HS-27A (cell line): ENCODE results near the gene PRRT1B.

Experiments
- DNase-seq: peaks from one replicate; pipeline ENCODE4 v3.0.0-alpha.2; 2012; ENCODE audit warnings: low read depth, missing footprints

Gene PRRT1B

DNA sequence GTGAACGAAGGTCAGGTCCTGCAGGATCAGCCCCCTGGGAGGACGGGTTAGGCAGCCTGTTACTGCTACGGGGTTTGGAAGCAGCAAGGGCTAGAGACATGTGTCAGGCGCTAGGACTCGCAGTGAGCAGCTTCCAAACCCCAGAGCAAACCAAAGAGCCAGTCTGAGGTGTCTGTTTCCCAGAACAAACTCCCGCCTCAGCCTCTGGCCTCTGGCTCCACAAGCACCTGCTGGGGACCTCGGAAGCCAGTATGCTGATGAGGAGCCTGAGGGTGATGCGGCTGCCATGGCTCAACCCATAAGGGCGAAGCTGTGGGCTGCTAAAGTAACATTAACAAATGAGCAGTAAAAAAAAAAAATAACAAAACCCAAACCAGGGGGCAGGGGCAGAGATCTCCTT, 35.0 kb downstream of the PRRT1B start:
- DNase-seq = no peak

DNA sequence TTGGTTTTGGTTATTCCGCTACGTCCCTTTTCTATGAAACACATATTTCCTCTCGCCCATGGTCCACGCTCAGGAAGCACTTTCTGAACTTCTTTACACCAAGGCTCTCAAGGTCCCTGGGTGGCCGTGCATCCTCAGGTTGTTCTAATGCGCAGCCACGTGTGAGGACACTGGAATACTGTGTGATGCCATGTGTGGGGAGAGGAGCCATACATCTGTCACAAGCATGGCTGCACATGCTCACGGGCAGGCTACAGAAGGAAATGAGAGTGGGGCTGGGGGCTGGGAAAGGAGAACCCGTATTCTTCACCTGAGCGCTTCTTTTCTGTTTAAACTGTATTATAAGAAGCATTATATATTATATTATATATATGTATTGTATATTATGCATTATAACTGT, 36.7 kb downstream of the PRRT1B start:
- no peak for DNase-seq

DNA sequence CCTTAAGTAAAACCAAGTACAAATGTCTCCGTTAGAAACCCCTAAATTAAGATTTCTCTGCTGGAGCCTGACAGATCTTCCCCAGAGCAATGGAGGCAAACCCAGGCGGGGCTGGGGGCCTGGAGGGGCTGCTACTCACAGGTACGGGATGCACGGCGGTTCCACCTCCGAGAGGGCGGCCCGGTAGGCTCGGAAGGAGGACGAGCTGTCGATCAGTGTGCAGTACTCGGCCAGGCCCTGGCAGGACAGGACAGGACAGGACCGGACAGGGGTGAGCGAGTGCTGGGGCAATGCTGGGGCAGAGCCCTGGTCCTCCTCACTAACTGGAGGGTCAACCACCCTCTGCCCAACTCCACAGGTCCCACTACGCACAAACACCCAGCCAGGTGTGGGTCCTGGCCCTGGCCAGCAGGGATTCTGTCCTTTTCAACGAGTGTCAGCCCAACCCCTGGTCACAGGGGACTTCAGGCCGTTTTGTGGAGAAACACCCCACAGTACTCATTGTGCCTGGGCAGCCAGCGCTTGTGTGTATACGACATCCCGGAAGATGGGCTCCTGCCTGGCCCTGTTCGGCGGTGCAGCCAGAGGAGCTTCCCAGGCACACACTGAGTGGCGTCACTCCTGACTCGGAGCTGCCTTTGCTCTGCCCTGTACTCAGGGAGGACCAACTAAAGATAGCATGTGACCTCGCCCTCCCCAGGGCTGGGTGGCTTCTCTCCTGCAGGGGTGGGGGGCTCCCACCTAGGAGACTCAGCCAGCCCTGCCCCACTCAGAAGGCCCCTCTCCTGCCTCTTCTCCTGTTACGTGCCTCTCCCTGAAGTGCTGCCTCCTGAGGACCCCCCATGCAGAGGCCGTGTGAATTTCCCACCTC, 37.4 kb downstream of the PRRT1B start:
- DNase-seq = no peak

DNA sequence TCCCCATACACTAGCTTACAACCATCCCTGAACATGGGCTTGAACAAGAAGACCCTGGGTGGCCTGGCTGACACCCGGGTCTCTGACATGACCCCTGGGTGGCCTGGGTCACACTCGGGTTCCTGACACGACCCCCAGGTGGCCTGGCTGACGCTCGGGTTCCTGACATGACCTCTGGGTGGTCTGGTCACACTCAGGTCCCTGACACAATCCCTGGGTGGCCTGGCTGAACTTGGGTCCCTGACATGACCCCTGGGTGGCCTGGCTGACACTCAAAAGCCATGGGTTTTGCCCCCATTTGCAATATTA, 38.0 kb downstream of the PRRT1B start:
- DNase-seq = no peak

DNA sequence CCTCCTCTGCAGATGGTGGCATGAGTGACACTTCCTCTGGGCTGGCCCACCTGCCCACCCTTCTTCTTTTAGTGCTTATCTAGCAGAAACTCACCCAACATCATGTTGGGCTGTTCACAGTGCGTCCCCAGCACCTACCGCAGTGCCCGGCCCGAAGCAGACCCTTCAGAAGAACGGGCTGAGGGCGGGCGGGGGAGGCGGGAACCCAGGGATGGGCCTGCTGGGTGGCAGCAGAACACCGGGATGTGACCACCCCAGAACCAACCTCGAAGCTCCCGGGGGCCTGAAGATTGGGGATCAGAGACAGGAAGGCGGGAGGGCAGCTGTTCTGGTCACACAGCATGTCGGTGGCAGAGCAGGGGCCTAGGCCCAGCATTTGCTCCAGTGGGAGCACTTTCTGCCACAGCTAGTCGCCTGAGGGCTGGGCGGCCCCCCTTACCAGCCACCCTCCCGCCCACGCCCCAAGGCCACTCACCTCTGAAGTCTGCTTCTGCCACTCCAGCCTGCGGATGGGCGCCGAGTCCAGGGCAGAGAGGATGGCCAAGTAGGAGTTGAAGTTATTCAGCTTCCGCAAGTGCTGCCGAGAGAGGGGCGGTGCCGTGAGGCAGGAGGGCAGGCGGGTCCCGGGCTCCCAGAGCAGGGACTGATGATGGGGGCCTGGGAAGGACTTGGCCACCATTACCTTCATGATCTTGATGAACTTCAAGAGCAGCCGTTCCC, 38.7 kb downstream of the PRRT1B start:
- no peak for DNase-seq

DNA sequence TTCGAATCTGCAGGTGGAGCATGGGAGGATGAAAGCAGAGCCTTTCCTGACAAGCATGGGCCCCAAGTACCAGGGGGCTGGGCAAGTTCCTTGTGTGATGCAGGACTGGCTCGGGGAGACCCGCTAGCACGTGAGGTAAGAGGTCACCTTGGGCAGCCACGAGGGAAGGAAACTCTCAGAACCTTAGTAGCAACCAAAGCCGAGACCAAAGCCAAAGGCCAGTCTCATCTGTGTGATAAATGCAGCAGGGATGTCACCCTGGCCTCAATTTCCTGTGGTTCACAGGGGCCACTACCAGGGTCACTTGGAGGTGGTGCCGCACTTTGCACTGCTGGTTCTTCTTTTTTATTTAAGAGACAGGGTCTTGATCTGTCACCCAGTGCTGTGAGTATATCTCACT, 39.5 kb downstream of the PRRT1B start:
- DNase-seq = no peak

DNA sequence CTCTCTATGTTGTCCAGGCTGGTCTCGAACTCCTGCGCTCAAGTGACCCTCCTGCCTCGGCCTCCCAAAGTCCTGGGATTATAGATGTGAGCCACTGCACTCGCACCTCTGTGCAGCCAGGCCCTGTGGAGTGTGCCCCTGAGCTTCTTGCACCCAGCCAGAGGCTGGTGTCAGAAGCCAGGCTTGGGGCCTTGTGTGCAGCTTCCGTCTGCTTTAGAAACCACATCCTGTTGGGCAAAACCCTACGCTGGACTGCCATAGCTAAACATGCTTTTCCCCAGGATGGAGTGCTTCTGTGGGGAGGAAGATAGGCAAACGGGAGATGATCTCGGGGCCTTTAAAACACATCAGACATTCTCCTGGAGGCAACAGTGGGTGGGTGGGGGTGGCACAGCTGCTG, 40.1 kb downstream of the PRRT1B start:
- DNase-seq = no peak

DNA sequence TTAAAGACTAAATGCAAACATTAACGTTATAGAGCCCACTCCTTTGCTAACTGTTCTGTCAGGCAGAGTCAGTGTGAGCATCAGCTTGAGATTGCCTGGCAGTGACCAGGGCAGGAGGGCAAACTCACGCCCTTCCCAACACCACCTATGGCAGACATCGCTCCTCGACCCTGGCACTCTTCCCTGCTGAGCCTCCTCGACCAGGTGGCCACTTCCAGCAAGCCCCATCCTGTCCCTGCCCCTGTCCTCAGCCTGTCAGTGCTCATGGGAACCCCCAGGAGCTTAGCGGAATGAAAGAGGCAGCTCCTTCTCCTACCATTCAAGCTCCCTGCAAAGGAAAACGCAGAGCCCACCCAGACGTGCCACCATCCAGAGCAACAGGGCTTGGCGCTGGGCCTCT, 42.0 kb downstream of the PRRT1B start:
- no peak for DNase-seq

DNA sequence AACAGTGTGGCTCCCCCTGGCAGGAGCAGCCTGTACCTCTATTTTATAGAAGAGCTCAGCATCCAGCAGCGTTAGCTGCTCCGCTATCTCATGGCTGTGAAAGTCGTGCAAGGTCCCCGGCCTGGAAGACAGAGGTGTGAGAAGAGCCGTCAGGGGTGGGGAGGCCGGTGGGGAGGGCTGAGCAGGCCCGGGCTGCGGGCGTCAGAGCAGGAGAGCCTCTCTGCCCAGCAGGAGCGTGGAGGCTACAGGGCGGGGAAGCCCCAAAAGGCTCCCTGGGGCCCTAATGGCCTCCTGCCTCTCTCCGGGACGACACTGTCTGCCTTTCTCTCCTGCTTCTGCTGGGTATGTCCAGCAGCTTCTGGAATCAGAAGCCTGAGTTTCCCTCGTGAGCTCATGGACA, 42.6 kb downstream of the PRRT1B start:
- no peak for DNase-seq

DNA sequence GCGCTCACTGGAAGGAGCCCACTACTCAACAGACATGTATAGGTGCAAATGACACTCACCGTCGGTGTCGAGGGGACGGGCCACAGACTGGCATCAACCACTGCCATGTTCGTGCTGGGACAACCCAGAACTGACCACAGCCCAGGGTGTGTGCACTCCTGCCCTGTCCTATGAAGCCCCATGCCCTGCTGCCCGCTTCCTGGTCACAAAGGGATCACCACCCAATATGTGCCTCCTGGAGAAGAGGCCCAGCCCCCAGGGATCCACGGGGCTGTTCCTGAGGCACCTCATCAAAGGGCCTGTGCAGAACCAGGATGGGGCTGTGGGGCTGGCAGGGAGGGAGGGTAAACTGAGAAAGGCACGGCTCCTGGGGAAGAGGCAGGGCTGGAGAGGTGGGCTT, 43.1 kb downstream of the PRRT1B start:
- DNase-seq = no peak

DNA sequence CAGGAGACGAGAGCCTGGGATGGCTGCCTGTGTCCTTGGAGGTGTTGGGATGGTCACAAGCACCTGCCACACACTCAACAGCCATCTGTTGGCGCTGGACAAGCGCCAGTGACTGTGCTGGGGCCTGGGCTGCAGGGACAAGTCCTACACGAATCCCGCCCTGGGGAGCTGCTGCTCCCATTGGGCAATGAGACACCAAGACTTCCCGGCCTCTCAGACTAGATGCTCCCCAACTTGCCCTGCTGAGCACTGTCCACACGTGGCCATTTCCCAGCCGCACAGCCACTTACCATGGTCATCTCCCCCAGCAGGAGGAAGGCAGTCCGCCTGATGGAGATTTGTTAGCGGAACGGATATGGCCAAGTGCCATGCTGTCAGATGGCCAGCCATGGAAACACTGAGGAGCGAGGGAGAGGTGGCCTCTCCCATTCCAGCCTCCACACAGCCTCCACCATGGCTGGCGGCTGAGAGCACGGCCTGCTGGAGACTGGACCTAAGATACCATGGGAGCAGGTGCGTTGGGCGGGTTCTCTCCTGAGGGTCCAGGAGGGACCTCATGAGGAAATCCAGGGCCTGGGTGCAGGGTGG, 43.9 kb downstream of the PRRT1B start:
- DNase-seq = no peak

DNA sequence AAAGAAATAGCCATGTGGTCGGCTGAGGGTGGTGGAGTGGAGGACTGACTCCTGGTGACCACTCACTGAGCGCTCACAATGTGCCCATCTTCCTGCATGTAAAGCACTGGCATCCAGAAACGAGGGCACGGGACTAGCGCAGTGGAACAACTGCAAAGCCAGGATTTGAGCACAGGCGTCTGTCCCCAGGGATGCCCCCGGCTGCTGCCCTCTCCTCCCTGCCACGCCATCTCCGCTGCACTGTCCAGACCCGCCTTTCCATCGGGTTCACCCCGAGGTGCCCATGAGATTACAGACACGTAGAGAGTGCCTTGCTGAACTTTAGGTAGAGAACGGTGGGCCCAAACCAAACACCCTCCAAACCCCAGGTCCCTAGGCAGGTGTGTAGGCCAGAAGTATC, 44.7 kb downstream of the PRRT1B start:
- DNase-seq = no peak

DNA sequence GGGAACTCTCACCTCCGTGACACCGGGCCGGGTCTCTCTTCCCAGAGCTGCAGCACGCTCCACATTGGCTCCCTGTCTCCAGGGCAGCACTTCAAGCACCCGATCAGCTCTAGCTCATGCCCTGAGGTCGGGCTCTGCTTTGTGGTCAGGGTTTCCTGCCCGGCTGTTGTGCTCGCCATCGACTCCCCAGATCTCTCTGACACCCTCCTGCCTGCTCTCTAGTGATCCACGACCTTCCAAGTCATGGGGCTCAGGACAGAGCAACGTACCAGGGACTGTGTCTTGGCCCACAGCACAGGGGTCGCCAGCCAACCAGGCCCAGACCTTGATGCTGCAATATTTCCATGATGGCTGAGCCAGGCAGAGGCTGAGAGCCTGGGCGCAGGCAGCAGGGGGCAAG, 45.1 kb downstream of the PRRT1B start:
- DNase-seq = no peak

DNA sequence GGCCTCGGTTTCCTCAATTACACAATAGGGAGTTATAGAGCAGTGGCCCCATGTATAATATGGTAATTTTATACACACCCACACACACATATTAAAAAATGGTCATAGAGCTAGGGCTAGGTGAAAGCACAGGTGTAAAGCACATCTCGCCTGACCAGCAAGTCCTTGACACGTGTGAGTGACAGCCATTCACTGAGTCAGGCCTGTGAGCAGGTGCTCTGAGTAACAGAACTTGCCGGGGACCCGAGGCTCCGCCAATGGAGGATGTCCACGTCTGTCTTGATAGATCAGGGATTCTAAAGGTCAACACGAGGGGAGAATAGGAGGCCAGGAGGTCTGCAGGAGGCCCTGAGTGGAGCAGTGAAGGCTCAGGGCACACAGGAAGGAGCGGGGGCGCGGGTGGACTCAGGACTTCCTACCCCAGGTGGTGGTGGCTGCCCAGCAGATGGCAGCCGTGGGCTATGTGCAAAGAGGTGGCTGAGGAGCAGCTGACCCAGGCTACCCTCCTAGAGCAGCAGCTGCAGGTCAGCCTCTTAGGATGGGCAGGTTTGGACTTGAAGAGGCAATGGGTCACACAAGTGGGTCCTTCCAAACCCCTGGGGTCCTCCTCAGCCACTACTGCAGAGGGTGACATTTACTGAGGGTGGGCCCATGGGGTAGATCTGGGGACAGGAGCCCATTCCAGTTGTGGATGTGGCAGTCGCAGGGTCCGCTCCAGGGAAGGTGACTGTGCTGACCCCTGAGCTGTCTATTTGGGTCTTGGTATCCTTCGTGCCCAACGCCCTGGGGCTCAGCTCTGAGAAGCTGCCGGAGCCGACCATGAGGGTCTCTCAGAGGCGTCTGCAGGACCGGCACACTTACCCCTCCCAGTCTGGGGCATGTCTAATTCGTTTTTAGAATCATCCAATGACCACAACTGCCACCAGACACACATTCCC, 45.9 kb downstream of the PRRT1B start:
- peak; percentile 17 for DNase-seq

DNA sequence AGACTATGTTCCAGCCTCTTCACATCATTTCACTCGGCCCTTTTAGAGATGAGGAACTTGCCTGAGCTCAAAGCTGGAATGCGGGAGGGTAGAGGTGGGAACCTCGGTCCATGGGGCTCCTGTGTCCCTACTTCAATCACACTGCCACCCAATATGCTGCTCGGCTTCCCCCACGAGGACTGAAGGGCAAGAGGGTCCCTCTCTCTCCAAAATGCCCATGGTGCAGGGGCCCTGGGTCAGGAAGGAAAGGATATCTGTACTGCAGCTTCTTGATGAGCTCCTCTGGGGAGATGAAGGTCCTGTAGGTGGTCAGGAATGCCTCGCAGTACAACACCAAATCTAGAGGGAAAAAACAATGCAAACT, 46.5 kb downstream of the PRRT1B start:
- DNase-seq = no peak

DNA sequence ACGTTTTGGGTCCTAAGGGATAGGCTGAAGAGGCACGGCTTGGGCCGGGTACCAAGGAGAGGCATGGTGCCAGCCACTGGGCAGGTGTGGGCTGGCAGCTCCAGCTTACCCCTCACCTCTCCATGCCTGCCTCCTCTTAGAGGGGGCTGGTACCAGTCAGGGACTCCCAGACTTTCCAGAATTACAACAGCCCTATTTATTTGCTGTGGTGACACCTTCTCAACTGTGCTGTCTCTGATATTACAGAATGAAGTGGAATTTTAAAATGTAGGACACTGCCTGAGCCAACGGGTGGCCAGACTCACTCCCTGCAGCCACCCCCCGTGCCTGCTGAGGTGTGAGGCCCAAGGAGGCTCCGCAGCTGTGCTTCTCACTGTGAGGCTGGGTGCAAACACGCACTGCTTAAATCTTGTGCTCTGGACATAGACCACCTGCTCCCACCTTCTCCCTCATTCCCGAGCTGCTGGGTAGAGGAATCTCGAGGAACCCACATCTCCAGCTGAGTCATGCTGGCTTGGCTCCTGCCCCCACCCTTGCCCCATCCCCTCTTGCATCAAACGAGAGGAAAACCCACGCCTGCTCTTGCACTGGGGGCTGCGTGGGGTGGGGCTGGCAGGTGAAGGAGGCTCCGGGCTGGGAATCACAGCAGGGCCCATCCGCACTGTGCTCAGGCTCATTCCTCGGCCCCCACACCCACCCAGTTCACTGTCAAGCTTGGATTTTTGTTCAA, 47.9 kb downstream of the PRRT1B start:
- DNase-seq = no peak

DNA sequence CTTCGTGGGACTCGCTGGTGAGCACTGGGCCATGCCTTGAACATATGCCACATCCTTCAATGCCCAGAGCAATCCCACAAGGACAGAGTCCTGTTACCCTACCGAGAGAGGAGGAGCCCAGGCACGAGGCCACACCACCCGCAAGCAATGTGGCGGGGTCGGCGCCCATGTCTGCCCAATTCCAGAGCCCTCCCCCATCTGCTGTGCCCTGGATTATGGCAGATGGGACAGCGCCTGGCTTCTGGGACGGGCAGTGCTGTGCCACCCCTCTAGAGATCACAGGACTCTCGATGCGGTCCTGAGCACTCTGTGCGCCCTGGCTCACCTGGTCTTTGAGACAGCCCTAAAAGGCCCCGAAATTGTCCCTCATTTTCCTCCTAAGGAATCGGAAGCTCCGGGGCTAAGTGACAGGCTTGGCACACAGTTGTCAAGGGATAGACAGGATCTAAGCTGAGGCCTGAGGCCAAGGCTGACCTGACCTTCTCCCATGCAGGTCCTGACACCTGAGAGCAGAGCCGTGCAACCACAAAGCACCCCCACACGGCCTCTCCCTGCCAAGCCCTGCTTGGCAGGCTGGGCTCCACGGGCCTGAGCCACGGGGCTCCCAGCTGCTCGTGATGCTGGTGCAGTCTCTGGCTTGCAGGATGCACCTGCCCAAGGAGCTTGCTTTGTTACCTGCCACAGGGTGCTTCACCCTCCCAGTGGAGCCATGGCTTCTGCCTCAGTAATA, 48.8 kb downstream of the PRRT1B start:
- no peak for DNase-seq

DNA sequence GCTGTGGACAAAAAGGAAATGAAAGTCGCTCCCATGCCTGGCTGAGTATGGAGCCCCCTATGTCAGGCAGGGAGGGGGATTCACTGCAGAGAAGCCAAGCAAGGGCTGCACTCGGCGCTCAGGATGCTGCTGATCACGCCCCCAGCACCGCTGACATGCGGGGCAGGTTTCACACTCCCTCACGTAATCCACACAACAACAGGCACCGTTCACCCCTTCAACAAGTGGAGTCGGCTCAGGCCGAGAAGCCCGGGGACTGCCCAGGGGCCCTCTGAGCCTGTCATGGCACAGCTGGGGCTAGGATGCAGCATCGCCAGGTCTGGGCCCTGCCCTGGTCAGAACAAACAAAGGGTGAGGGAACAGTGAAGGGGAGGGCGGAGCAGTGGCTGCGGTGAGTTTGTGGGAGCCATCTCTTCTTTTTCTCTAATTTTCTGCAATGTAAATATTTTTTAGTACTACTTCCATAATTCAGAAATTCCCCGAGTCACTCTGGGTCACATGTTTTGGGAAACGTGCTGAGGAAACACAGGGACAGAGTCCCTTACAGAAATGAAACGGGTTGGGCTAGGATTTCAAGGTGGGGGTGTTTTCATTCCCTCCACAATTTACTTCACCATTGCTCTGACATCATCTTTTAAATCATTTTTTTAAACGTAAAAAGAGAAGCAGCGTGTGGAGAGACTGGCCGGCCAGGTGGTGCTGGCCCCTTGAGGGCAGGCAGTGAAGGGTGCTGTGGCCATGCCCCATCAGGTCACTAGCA, 49.8 kb downstream of the PRRT1B start:
- DNase-seq = no peak

DNA sequence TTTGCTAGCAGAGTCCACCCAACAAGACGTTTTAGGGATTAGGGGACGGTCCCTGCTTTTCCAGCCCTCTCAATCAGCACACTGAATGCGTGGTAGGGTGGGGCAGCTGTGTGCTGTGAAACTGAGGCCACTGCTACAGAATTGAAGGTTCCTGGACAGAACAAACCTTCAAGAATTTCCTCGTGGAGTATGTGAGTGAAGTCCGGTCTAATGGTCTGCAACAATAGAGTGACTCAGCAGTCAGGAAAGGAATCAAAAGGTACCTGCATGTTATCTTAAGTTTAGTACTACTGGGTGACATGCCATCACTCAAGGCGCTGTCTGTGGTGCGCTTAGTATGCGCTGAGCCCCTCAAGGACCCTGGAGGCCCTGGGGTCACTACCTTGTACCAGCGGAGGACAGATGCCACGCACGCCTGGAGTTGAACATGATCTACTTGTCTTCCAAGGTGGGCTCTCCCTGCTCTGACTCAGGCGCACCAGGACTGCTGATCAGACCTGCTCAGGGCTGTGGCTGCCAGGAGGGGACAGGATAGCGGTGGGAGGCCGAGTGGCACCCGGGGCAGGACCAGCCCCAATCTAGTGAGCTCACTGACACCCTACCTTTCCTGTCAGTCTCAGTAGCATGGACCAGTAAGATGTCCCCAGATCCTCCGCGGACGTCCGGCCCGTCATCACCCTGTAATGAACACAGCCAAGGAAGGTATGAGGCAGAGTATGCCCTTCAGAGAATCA, 50.5 kb downstream of the PRRT1B start:
- no peak for DNase-seq

DNA sequence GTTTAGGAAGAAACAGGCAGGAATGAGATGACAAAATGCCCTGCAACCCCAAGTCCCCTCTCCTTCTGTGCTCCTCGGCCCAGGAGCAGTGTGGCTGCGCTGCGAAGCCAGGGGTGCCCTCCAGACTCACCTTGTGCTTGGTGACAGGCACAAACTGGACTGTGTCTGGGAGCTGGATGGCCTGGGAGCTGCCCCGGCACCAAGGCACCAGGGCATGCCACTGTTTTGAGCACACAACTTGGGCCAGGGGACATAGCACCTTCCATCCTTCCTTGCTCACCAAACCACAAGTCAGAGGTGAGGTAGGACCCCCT, 51.1 kb downstream of the PRRT1B start:
- no peak for DNase-seq
